Nephron progenitor cell (in vitro differentiated cells): ENCODE results near the gene SDK1.

Experiments
- DNase-seq: peaks from one replicate; pipeline ENCODE4 v3.0.0; 2021
- H3K27ac Mint-ChIP-seq: 2 replicates; pipeline ENCODE4 v1.8.0; 2021; ENCODE audit warnings: mild to moderate bottlenecking, moderate library complexity, mixed read lengths
- H3K27me3 Mint-ChIP-seq: 2 replicates; pipeline ENCODE4 v1.8.0; 2021; ENCODE audit warnings: mild to moderate bottlenecking, low read depth, mixed read lengths; ENCODE audit not compliant: poor library complexity
- H3K36me3 Mint-ChIP-seq: 2 replicates; pipeline ENCODE4 v1.8.0; 2021; ENCODE audit warnings: low read depth, mixed read lengths
- H3K4me1 Mint-ChIP-seq: 2 replicates; pipeline ENCODE4 v1.8.0; 2021; ENCODE audit warnings: mixed read lengths
- H3K4me3 Mint-ChIP-seq: 2 replicates; pipeline ENCODE4 v1.8.0; 2021; ENCODE audit warnings: mild to moderate bottlenecking, moderate library complexity, mixed read lengths
- H3K9me3 Mint-ChIP-seq: 2 replicates; pipeline ENCODE4 v1.8.0; 2021; ENCODE audit warnings: mild to moderate bottlenecking, moderate library complexity, mixed read lengths
- TF ChIP-seq, protein P1 (sequence below): fragments of 200-600 bp; sonication (generic); IDR thresholded peaks from 2 replicates; pipeline ENCODE4 v1.5.0; 2021; ENCODE audit warnings: antibody characterized with exemption

Gene SDK1

DNA sequence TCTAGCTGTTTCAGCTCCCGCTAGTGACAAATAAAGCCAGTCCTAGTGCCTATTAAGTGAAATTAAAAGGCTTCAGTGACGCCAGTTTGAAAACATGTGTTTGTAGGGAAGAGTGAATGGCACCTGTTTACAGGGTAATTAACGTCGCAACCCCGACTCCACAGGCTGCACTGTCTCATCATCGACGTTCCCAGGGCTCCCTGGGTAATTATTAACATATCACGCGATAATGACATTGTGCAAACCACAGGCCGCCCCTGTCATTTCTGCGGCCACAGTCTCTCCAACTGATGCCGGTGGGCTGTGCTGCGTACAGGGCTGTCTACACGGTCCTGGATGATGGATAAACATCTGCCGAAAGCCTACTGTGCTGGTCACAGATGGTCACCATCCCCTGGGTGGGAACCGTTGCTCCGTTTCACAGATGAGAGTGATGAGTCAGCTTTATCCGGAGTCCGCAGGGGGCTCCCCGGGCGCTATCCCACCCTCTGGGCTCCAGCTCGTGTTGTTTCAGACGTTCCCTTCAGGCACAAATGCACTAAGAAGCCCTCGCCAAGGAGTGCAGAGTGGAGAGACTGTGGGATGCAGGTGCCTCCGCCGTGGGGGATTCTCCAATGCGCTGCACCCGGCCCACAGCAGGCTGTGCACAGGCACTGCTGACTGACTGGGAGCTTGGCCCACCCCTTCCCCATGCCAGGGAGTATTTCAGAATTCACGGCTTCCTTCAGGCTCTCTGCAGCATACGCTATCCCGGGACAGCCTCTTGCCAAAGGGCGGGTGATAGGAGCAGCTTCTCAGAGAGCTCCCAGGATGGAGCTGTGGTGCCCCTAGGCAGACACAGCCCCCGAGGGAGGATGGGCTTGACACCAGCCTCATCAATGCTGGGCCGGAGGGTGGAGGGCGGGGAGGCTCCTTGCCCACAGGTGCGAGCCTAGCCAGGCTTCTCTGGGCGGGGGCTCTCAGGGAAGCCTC is 889.2 kb downstream of the SDK1 start:
- TF ChIP-seq, protein P1, sequence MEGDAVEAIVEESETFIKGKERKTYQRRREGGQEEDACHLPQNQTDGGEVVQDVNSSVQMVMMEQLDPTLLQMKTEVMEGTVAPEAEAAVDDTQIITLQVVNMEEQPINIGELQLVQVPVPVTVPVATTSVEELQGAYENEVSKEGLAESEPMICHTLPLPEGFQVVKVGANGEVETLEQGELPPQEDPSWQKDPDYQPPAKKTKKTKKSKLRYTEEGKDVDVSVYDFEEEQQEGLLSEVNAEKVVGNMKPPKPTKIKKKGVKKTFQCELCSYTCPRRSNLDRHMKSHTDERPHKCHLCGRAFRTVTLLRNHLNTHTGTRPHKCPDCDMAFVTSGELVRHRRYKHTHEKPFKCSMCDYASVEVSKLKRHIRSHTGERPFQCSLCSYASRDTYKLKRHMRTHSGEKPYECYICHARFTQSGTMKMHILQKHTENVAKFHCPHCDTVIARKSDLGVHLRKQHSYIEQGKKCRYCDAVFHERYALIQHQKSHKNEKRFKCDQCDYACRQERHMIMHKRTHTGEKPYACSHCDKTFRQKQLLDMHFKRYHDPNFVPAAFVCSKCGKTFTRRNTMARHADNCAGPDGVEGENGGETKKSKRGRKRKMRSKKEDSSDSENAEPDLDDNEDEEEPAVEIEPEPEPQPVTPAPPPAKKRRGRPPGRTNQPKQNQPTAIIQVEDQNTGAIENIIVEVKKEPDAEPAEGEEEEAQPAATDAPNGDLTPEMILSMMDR, result no peak
- H3K36me3 Mint-ChIP-seq, result no peaks in the 10 kb centered on the region
- no peak overlapping the region for H3K4me3 Mint-ChIP-seq
- DNase-seq, result no peak
- H3K27ac Mint-ChIP-seq, result no peak overlapping the region
- H3K4me1 Mint-ChIP-seq, result peaks cover 62% of the 10 kb centered on the region
- H3K27me3 Mint-ChIP-seq, result peaks cover 8% of the 10 kb centered on the region
- H3K9me3 Mint-ChIP-seq, result peaks cover 14% of the 10 kb centered on the region

DNA sequence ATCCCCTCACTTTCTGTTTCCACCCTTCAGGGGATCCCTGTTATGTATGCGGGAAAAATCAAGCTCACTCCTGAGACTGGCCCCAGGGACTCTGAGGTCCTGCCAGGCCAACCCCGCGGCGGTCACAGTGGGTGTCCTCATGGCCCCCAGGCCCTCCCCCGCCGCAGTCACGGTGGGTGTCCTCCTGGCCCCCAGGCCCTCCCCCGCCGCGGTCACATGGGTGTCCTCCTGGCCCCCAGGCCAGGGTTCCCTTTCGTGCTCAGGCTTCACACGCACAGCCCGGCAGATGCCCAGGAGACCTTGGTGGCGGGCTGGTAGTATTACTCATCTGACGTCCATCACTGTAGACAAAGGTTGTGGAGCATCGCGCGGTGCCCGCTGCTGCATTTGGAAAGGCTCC is 890.0 kb downstream of the SDK1 start:
- Mint-ChIP-seq H3K9me3 (peaks cover 14% of the 10 kb centered on the region), H3K27me3 (peaks cover 6% of the 10 kb centered on the region), H3K4me1 (peaks cover 62% of the 10 kb centered on the region), H3K36me3 (no peaks in the 10 kb centered on the region), H3K4me3 (no peak overlapping the region), H3K27ac (no peak overlapping the region)
- DNase-seq, result no peak
- TF ChIP-seq, protein P1, result no peak

DNA sequence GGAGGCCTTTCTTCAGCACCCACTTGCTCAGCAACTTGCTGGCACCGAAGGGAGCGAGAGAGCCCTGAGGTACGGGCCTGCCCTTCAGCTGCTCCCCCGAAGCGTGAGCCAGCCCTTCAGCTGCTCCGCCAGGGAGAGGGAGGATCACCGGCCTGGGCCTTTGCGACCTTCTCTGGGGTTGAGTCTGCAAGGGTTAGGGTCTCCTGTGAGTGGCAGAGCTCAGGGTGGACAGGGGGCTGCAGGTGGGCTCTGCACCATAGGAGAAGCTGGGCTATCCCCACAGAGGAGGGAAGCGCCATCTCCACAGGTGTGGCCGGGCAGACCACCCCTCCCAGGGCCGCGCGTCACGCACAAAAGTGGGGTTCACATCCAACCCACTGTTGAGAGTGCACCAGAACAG is 890.5 kb downstream of the SDK1 start:
- peaks cover 62% of the 10 kb centered on the region for H3K4me1 Mint-ChIP-seq
- H3K4me3 Mint-ChIP-seq, result no peak overlapping the region
- DNase-seq, result no peak

DNA sequence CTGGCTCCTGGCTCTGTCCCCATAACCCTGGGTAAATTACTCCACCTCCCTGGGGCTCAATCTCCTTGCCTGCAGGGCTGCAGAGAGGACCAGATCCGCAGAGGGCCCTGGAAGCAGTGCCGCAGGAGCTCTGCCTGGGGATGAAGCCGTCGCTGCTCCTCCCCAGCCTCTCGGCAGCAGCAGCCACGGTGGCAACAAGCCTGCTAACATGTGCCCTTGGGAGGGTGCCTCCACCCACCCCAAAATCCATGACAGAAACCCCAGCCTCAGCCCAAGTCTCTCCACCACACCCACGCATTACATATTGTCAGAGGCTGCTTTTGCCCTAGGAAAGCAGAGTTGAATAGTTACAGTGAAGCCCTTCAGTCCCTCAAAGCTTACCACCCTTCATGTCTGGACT is 894.6 kb downstream of the SDK1 start:
- no peak overlapping the region for H3K27ac Mint-ChIP-seq
- no peak overlapping the region for H3K4me3 Mint-ChIP-seq
- DNase-seq, result no peak

More for the DNA sequence above, 890.5 kb downstream of the SDK1 start:
- H3K27ac Mint-ChIP-seq, result no peak overlapping the region
- H3K9me3 Mint-ChIP-seq, result peaks cover 14% of the 10 kb centered on the region
- H3K27me3 Mint-ChIP-seq, result peaks cover 6% of the 10 kb centered on the region
- no peaks in the 10 kb centered on the region for H3K36me3 Mint-ChIP-seq
- TF ChIP-seq, protein P1, result no peak

DNA sequence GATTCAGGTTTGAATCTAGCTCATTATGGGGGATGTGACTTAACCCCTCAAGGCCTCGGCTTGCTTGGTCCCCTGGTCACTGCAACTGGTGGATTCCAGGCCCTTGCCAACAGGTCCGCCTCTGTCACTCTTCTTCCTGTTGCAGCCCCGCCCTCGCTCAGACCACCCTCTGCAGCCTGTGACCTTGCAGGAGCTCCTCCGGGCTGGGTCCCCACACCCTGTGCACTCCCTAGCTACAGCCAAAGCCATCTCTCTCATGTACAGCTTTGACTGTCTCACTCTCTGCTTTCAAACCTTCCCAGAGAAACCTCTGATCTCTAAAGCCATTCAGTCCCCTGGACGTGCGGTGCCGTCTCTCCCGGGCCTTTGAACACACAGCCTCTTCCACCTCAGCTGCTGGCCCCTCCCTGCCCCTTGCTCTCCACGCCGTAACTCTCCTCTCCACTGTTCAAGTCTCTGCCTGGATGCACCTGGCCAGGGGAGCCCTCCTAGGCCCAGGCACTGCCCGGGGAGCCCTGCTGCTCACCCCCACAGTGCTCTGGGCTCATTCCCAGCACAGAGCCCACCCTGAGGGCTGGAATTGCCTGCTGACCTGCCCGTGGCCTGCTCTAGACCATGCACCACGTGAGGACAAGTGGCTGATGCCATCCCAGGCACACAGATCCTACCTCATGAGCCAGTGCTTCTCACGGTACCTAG is 895.2 kb downstream of the SDK1 start:
- H3K9me3 Mint-ChIP-seq, result no peaks in the 10 kb centered on the region
- H3K27me3 Mint-ChIP-seq, result peaks cover 2% of the 10 kb centered on the region
- TF ChIP-seq, protein P1, result no peak
- no peaks in the 10 kb centered on the region for H3K36me3 Mint-ChIP-seq
- no peak for DNase-seq
- no peak overlapping the region for H3K4me3 Mint-ChIP-seq
- peak overlapping the region; percentile 71 for H3K27ac Mint-ChIP-seq
- peaks cover 36% of the 10 kb centered on the region for H3K4me1 Mint-ChIP-seq

More for the DNA sequence above, 894.6 kb downstream of the SDK1 start:
- H3K27me3 Mint-ChIP-seq, result peaks cover 6% of the 10 kb centered on the region
- TF ChIP-seq, protein P1, result no peak
- peaks cover 37% of the 10 kb centered on the region for H3K4me1 Mint-ChIP-seq
- H3K9me3 Mint-ChIP-seq, result no peaks in the 10 kb centered on the region
- H3K36me3 Mint-ChIP-seq, result no peaks in the 10 kb centered on the region
